A673 (cell line): ENCODE results near the gene RAB17. TPM values are rescaled to one million over a fixed set of nuclear protein-coding genes. Genes with fewer than 3 reads are reported as not detected.

Experiments used
- BruUV-seq: library from RNA; stranded (reverse); fragments of 400-500 nt; replicated peaks from 2 replicates; lab custom pipeline; 2021; lab: Mats Ljungman, UMichigan
- CTCF ChIA-PET: fragments of 300-600 bp; sonication (Branson Sonifier 250); formaldehyde crosslinking; loops from one replicate; lab custom pipeline; 2022; ENCODE audit warnings: antibody characterized with exemption; lab: Charles Lee
- POLR2A ChIA-PET: fragments of 300-600 bp; sonication (Branson Sonifier 250); formaldehyde crosslinking; loops from one replicate; lab custom pipeline; 2022; ENCODE audit warnings: antibody characterized with exemption; ENCODE audit not compliant: low non-redundant PET; lab: Charles Lee
- DNase-seq: peaks from one replicate; pipeline ENCODE4 v3.0.0-alpha.2; 2015; ENCODE audit warnings: low spot score
- H3K27ac ChIP-seq: fragments of 200-600 bp; sonication (generic); 2 replicates; pipeline ENCODE4 v1.5.1; 2016; ENCODE audit warnings: mixed run types, low read depth, mild to moderate bottlenecking, mixed read lengths, antibody characterized with exemption, low read length; ENCODE audit not compliant: poor library complexity, severe bottlenecking
- H3K27me3 ChIP-seq: fragments of 200-600 bp; sonication (generic); replicated peaks from 2 replicates; pipeline ENCODE4 v1.6.1; 2017; ENCODE audit warnings: mixed run types, low read depth, mild to moderate bottlenecking, mixed read lengths, antibody characterized with exemption, low read length; ENCODE audit not compliant: insufficient read depth, poor library complexity
- H3K36me3 ChIP-seq: fragments of 200-600 bp; sonication (generic); 2 replicates; pipeline ENCODE4 v1.6.1; 2016; ENCODE audit warnings: mixed run types, mild to moderate bottlenecking, mixed read lengths, antibody characterized with exemption, low read length; ENCODE audit not compliant: insufficient read depth, poor library complexity, severe bottlenecking
- H3K4me1 ChIP-seq: fragments of 200-600 bp; sonication (generic); 2 replicates; pipeline ENCODE4 v1.6.1; 2017; ENCODE audit warnings: mixed run types, mild to moderate bottlenecking, mixed read lengths, antibody characterized with exemption, low read length; ENCODE audit not compliant: insufficient read depth, poor library complexity, severe bottlenecking
- H3K4me3 ChIP-seq: fragments of 200-600 bp; sonication (generic); 2 replicates; pipeline ENCODE4 v1.5.1; 2016; ENCODE audit warnings: low read depth, mixed run types, mild to moderate bottlenecking, mixed read lengths, low read length; ENCODE audit not compliant: poor library complexity, severe bottlenecking
- H3K9me3 ChIP-seq: fragments of 200-600 bp; sonication (generic); 2 replicates; pipeline ENCODE4 v1.6.1; 2016; ENCODE audit warnings: mixed run types, low read depth, mild to moderate bottlenecking, mixed read lengths, antibody characterized with exemption, low read length; ENCODE audit not compliant: poor library complexity, severe bottlenecking
- CTCF ChIP-seq: fragments of 300-800, 200-600 bp; sonication (generic); conservative IDR thresholded peaks from 2 replicates; pipeline ENCODE4 v1.5.1; 2017; ENCODE audit warnings: low read depth, mild to moderate bottlenecking, antibody characterized with exemption, low read length, moderate library complexity, mixed read lengths
- EZH2 ChIP-seq: fragments of 200-600 bp; sonication (generic); IDR thresholded peaks from 2 replicates; pipeline ENCODE4 v1.6.1; 2017; ENCODE audit warnings: borderline replicate concordance, low read depth, mild to moderate bottlenecking, mixed read lengths, antibody characterized with exemption, low read length; ENCODE audit not compliant: poor library complexity, severe bottlenecking
- intact Hi-C: fragments of 100-400 bp; cut with micrococcal nuclease; formaldehyde crosslinking; loops from one replicate; pipeline ENCODE4 v1.10.0; 2022; ENCODE audit not compliant: unreplicated experiment
- total RNA-seq: library from RNA; stranded (reverse); gene quantifications from 2 replicates; pipeline ENCODE4 v1.2.3, GENCODE V29; 2021

RAB17 gene
- total RNA-seq, 1 experiment from 2014 or later, result 0.62 TPM

- Histone ChIP-seq H3K36me3 (no peaks in the 10 kb centered on the region), H3K9me3 (no peaks in the 10 kb centered on the region), H3K4me1 (no peaks in the 10 kb centered on the region), H3K27me3 (no peaks in the 10 kb centered on the region), H3K4me3 (no peak overlapping the region), H3K27ac (no peak overlapping the region)
- POLR2A ChIA-PET, result no interaction called here
- TF ChIP-seq CTCF (no peak), EZH2 (no peak)
- no TSS peak for BruUV-seq
- no peak for DNase-seq
- intact Hi-C loops, result no loop called here
- CTCF ChIA-PET, result no interaction called here
These were observed 35.2 kb upstream of the RAB17 start for GRCh38 chr2:237625777-237626176.

GRCh38 chr2:237625216-237625705 lies 34.7 kb upstream of the RAB17 start:
- ChIA-PET POLR2A (no interaction called here), CTCF (no interaction called here)
- intact Hi-C loops, result no loop called here
- no TSS peak for BruUV-seq
- Histone ChIP-seq H3K4me1 (no peaks in the 10 kb centered on the region), H3K27me3 (no peaks in the 10 kb centered on the region), H3K27ac (no peak overlapping the region), H3K9me3 (no peaks in the 10 kb centered on the region), H3K36me3 (no peaks in the 10 kb centered on the region), H3K4me3 (no peak overlapping the region)
- no peak for TF ChIP-seq EZH2
- no peak for TF ChIP-seq CTCF
- no peak for DNase-seq

- 0 out of 2 replicates have a peak, but pooled peaks have one; percentile 13 for TF ChIP-seq CTCF
- no peak for TF ChIP-seq EZH2
- ChIA-PET CTCF (no interaction called here), POLR2A (no interaction called here)
- no peak for DNase-seq
- H3K4me1 ChIP-seq, result no peaks in the 10 kb centered on the region
- H3K27me3 ChIP-seq, result no peaks in the 10 kb centered on the region
- BruUV-seq, result no TSS peak
- no peaks in the 10 kb centered on the region for H3K36me3 ChIP-seq
- H3K4me3 ChIP-seq, result no peak overlapping the region
- H3K27ac ChIP-seq, result no peak overlapping the region
- intact Hi-C loops, result no loop called here
- no peaks in the 10 kb centered on the region for H3K9me3 ChIP-seq
These were observed 34.0 kb upstream of the RAB17 start for GRCh38 chr2:237624565-237624964.
